ENCODE data around the gene RRAS2.
"Not testable (repeated sequence)": the region's sequence is repeated elsewhere in the genome, so short reads cannot be mapped to it uniquely, and the experiment has no call there.

Gene RRAS2

GRCh38 chr11:14354604-14355003, 4.4 kb downstream of the RRAS2 start:
- H3K4me3 ChIP-seq (ENCODE audit: low read length in 2 of 2); H3K27ac ChIP-seq (ENCODE audit: low read length); H3K9ac ChIP-seq (ENCODE audit: low read length in 2 of 2); H3K36me3 ChIP-seq (ENCODE audit: control insufficient read depth in 2 of 2, insufficient read depth in 2 of 2, low read length in 2 of 2); H3K27me3 ChIP-seq (ENCODE audit: control insufficient read depth in 1 of 2, insufficient read depth in 2 of 2, low read length in 2 of 2); H3K4me1 ChIP-seq (ENCODE audit: control insufficient read depth, insufficient read depth, low read length); H3K9me3 ChIP-seq (ENCODE audit: control insufficient read depth in 2 of 2, low read length in 2 of 2): not testable (repeated sequence)

DNA sequence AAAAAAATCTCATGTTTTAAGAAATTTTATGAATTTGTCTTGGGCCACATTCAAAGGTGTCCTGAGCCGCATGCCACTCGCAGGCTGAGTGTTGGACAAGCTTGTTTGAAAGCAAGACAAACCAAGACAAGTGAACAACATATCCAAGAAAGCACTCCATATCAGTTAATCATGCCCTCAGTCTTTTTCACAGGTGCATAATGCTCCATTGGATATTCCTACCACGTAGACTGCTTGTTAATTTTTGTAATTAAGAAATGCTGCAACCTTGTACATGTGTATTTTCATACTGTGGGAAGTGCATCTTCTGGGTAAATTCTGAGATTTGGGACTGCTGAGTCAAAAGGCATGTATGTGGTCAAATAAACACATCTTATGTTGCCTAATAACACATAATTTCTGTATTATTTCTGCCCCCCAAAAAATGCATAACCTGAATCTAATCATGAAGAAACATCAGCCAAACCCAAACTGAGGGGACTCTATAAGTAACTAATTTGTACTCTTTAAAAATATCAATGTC, 8.2 kb downstream of the RRAS2 start:
- Histone ChIP-seq H3K9me3 (ENCODE audit: control insufficient read depth in 2 of 2, low read length in 2 of 2) (no peaks in the 10 kb centered on the region), H3K4me1 (ENCODE audit: control insufficient read depth, insufficient read depth, low read length) (no peaks in the 10 kb centered on the region), H3K4me3 (ENCODE audit: low read length in 2 of 2) (no peak overlapping the region), H3K9ac (ENCODE audit: low read length in 2 of 2) (no peak overlapping the region), H3K36me3 (ENCODE audit: control insufficient read depth in 2 of 2, insufficient read depth in 2 of 2, low read length in 2 of 2) (no peaks in the 10 kb centered on the region), H3K27ac (ENCODE audit: low read length) (no peak overlapping the region), H3K27me3 (ENCODE audit: control insufficient read depth in 1 of 2, insufficient read depth in 2 of 2, low read length in 2 of 2) (no peaks in the 10 kb centered on the region)

GRCh38 chr11:14350215-14350614, 8.8 kb downstream of the RRAS2 start:
- H3K27me3 ChIP-seq (ENCODE audit: control insufficient read depth in 1 of 2, insufficient read depth in 2 of 2, low read length in 2 of 2), result no peaks in the 10 kb centered on the region
- no peak overlapping the region for H3K27ac ChIP-seq (ENCODE audit: low read length)
- no peaks in the 10 kb centered on the region for H3K9me3 ChIP-seq (ENCODE audit: control insufficient read depth in 2 of 2, low read length in 2 of 2)
- H3K4me1 ChIP-seq (ENCODE audit: control insufficient read depth, insufficient read depth, low read length), result no peaks in the 10 kb centered on the region
- H3K36me3 ChIP-seq (ENCODE audit: control insufficient read depth in 2 of 2, insufficient read depth in 2 of 2, low read length in 2 of 2), result no peaks in the 10 kb centered on the region
- H3K9ac ChIP-seq (ENCODE audit: low read length in 2 of 2), result no peak overlapping the region
- H3K4me3 ChIP-seq (ENCODE audit: low read length in 2 of 2), result no peak overlapping the region

DNA sequence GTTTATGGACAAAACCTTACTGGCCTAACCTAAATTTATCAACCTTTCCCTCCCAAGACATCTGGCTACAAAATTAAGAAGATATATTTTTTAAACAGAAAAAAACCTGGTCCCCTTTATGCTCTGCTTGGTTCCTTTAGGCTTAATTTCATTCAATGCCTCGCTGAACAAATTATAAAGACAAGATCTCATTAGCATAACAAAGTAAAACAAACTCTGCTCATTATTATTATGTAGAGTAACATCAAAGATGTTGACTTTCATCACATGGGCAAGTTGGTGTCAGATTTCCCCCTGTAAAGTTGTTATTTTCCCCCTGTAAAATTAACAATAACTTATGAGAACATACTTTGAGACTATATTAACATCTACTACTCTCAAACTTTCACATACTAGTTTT, 11.0 kb downstream of the RRAS2 start:
- no peaks in the 10 kb centered on the region for H3K36me3 ChIP-seq (ENCODE audit: control insufficient read depth in 2 of 2, insufficient read depth in 2 of 2, low read length in 2 of 2)
- H3K27ac ChIP-seq (ENCODE audit: low read length), result no peak overlapping the region
- no peaks in the 10 kb centered on the region for H3K4me1 ChIP-seq (ENCODE audit: control insufficient read depth, insufficient read depth, low read length)
- H3K9ac ChIP-seq (ENCODE audit: low read length in 2 of 2), result no peak overlapping the region
- no peaks in the 10 kb centered on the region for H3K9me3 ChIP-seq (ENCODE audit: control insufficient read depth in 2 of 2, low read length in 2 of 2)
- H3K4me3 ChIP-seq (ENCODE audit: low read length in 2 of 2), result no peak overlapping the region
- H3K27me3 ChIP-seq (ENCODE audit: control insufficient read depth in 1 of 2, insufficient read depth in 2 of 2, low read length in 2 of 2), result no peaks in the 10 kb centered on the region

DNA sequence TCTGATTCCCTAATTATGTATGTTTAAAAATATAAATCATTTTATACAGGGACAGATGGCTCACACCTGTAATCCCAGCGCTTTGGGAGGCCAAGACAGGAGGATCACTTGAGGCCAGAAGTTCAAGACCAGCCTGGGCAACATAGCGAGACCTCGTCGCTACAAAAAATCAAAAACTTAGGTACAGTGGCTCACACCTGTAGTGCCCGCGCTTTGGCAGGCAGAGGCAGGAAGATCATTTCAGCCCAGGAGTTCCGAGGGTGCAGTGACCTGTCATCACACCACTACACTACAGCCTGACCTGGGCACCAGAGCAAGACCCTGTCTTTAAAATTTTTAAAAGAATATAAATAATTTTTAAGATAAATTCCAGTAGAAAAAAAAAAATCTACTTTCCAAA, 11.5 kb downstream of the RRAS2 start:
- Histone ChIP-seq H3K4me3 (ENCODE audit: low read length in 2 of 2) (no peak overlapping the region), H3K9me3 (ENCODE audit: control insufficient read depth in 2 of 2, low read length in 2 of 2) (no peaks in the 10 kb centered on the region), H3K27me3 (ENCODE audit: control insufficient read depth in 1 of 2, insufficient read depth in 2 of 2, low read length in 2 of 2) (no peaks in the 10 kb centered on the region), H3K36me3 (ENCODE audit: control insufficient read depth in 2 of 2, insufficient read depth in 2 of 2, low read length in 2 of 2) (no peaks in the 10 kb centered on the region), H3K4me1 (ENCODE audit: control insufficient read depth, insufficient read depth, low read length) (no peaks in the 10 kb centered on the region), H3K27ac (ENCODE audit: low read length) (no peak overlapping the region), H3K9ac (ENCODE audit: low read length in 2 of 2) (no peak overlapping the region)

- no peaks in the 10 kb centered on the region for H3K4me1 ChIP-seq (ENCODE audit: control insufficient read depth, insufficient read depth, low read length)
- H3K36me3 ChIP-seq (ENCODE audit: control insufficient read depth in 2 of 2, insufficient read depth in 2 of 2, low read length in 2 of 2), result no peaks in the 10 kb centered on the region
- H3K27ac ChIP-seq (ENCODE audit: low read length), result no peak overlapping the region
- H3K4me3 ChIP-seq (ENCODE audit: low read length in 2 of 2), result no peak overlapping the region
- H3K27me3 ChIP-seq (ENCODE audit: control insufficient read depth in 1 of 2, insufficient read depth in 2 of 2, low read length in 2 of 2), result no peaks in the 10 kb centered on the region
- no peaks in the 10 kb centered on the region for H3K9me3 ChIP-seq (ENCODE audit: control insufficient read depth in 2 of 2, low read length in 2 of 2)
- H3K9ac ChIP-seq (ENCODE audit: low read length in 2 of 2), result no peak overlapping the region
Measured at GRCh38 chr11:14346303-14346955, 12.6 kb downstream of the RRAS2 start.

- Histone ChIP-seq H3K27ac (ENCODE audit: low read length) (no peak overlapping the region), H3K36me3 (ENCODE audit: control insufficient read depth in 2 of 2, insufficient read depth in 2 of 2, low read length in 2 of 2) (no peaks in the 10 kb centered on the region), H3K27me3 (ENCODE audit: control insufficient read depth in 1 of 2, insufficient read depth in 2 of 2, low read length in 2 of 2) (no peaks in the 10 kb centered on the region)
Measured at GRCh38 chr11:14345668-14346067, 13.3 kb downstream of the RRAS2 start.

GRCh38 chr11:14345016-14345415, 14.0 kb downstream of the RRAS2 start:
- H3K27me3 ChIP-seq (ENCODE audit: control insufficient read depth in 1 of 2, insufficient read depth in 2 of 2, low read length in 2 of 2); H3K36me3 ChIP-seq (ENCODE audit: control insufficient read depth in 2 of 2, insufficient read depth in 2 of 2, low read length in 2 of 2); H3K9ac ChIP-seq (ENCODE audit: low read length in 2 of 2); H3K4me1 ChIP-seq (ENCODE audit: control insufficient read depth, insufficient read depth, low read length); H3K9me3 ChIP-seq (ENCODE audit: control insufficient read depth in 2 of 2, low read length in 2 of 2); H3K4me3 ChIP-seq (ENCODE audit: low read length in 2 of 2); H3K27ac ChIP-seq (ENCODE audit: low read length): not testable (repeated sequence)

More at GRCh38 chr11:14345668-14346067, 13.3 kb downstream of the RRAS2 start:
- Histone ChIP-seq H3K9me3 (ENCODE audit: control insufficient read depth in 2 of 2, low read length in 2 of 2) (no peaks in the 10 kb centered on the region), H3K4me1 (ENCODE audit: control insufficient read depth, insufficient read depth, low read length) (no peaks in the 10 kb centered on the region), H3K4me3 (ENCODE audit: low read length in 2 of 2) (no peak overlapping the region), H3K9ac (ENCODE audit: low read length in 2 of 2) (no peak overlapping the region)

GRCh38 chr11:14342906-14343305, 16.1 kb downstream of the RRAS2 start:
- H3K9me3 ChIP-seq (ENCODE audit: control insufficient read depth in 2 of 2, low read length in 2 of 2), result no peaks in the 10 kb centered on the region
- no peaks in the 10 kb centered on the region for H3K4me1 ChIP-seq (ENCODE audit: control insufficient read depth, insufficient read depth, low read length)
- no peaks in the 10 kb centered on the region for H3K36me3 ChIP-seq (ENCODE audit: control insufficient read depth in 2 of 2, insufficient read depth in 2 of 2, low read length in 2 of 2)
- no peaks in the 10 kb centered on the region for H3K27me3 ChIP-seq (ENCODE audit: control insufficient read depth in 1 of 2, insufficient read depth in 2 of 2, low read length in 2 of 2)
- no peak overlapping the region for H3K27ac ChIP-seq (ENCODE audit: low read length)
- H3K9ac ChIP-seq (ENCODE audit: low read length in 2 of 2), result no peak overlapping the region
- H3K4me3 ChIP-seq (ENCODE audit: low read length in 2 of 2), result no peak overlapping the region

DNA sequence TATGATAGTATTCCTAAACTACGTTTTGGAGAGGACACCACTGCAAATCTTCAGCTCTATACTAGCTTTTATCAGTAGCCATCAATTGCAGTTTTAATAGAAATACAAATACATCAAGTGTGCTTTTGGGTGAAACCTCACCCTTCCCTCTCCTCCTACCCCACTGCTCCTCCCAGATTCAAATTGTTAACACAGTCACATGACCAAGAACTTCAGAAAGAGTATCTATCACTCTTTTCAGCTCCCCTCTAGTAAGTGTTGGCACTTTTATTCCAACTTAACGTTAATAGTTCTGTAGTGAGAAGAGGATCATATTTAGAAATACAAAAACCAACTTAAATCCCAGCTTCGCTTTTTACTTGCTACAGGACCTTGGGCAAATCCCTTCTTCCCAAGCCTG, 17.0 kb downstream of the RRAS2 start:
- Histone ChIP-seq H3K9ac (ENCODE audit: low read length in 2 of 2) (no peak overlapping the region), H3K9me3 (ENCODE audit: control insufficient read depth in 2 of 2, low read length in 2 of 2) (no peaks in the 10 kb centered on the region), H3K4me3 (ENCODE audit: low read length in 2 of 2) (no peak overlapping the region), H3K27ac (ENCODE audit: low read length) (no peak overlapping the region), H3K27me3 (ENCODE audit: control insufficient read depth in 1 of 2, insufficient read depth in 2 of 2, low read length in 2 of 2) (no peaks in the 10 kb centered on the region), H3K4me1 (ENCODE audit: control insufficient read depth, insufficient read depth, low read length) (no peaks in the 10 kb centered on the region), H3K36me3 (ENCODE audit: control insufficient read depth in 2 of 2, insufficient read depth in 2 of 2, low read length in 2 of 2) (no peaks in the 10 kb centered on the region)

GRCh38 chr11:14340721-14341120, 18.3 kb downstream of the RRAS2 start:
- no peaks in the 10 kb centered on the region for H3K9me3 ChIP-seq (ENCODE audit: control insufficient read depth in 2 of 2, low read length in 2 of 2)
- H3K27me3 ChIP-seq (ENCODE audit: control insufficient read depth in 1 of 2, insufficient read depth in 2 of 2, low read length in 2 of 2), result no peaks in the 10 kb centered on the region
- no peaks in the 10 kb centered on the region for H3K36me3 ChIP-seq (ENCODE audit: control insufficient read depth in 2 of 2, insufficient read depth in 2 of 2, low read length in 2 of 2)
- no peak overlapping the region for H3K9ac ChIP-seq (ENCODE audit: low read length in 2 of 2)
- H3K4me1 ChIP-seq (ENCODE audit: control insufficient read depth, insufficient read depth, low read length), result no peaks in the 10 kb centered on the region
- no peak overlapping the region for H3K4me3 ChIP-seq (ENCODE audit: low read length in 2 of 2)
- H3K27ac ChIP-seq (ENCODE audit: low read length), result no peak overlapping the region
